Esophagus (tissue), 2 donors: ENCODE data around the gene RAB40C. TPM values are rescaled to one million over a fixed set of nuclear protein-coding genes. Genes with fewer than 3 reads are reported as not detected.
A peak's percentile ranks its signal among the peaks of the same experiment; 100 is the strongest.

Experiments used
- H3K27ac ChIP-seq, 2 donors: one replicate each; pipeline ENCODE4 v1.5.1; 2013; ENCODE audit warnings: low read depth in 2 of 2, mild to moderate bottlenecking in 2 of 2, inconsistent platforms in 1 of 2, low read length in 1 of 2, moderate library complexity in 1 of 2
- H3K27me3 ChIP-seq, 2 donors: one replicate each; pipeline ENCODE4 v1.6.1; 2013; ENCODE audit warnings: low read length in 2 of 2, control low read depth in 1 of 2, mild to moderate bottlenecking in 1 of 2; ENCODE audit not compliant: insufficient read depth in 2 of 2, control insufficient read depth in 1 of 2
- H3K36me3 ChIP-seq, 2 donors: one replicate each; pipeline ENCODE4 v1.6.1; 2013; ENCODE audit warnings: low read length in 1 of 2; ENCODE audit not compliant: control insufficient read depth in 2 of 2, insufficient read depth in 2 of 2
- H3K4me1 ChIP-seq, 2 donors: one replicate each; pipeline ENCODE4 v1.6.1; 2013; ENCODE audit warnings: low read length in 1 of 2; ENCODE audit not compliant: control insufficient read depth in 2 of 2, insufficient read depth in 2 of 2
- H3K4me3 ChIP-seq, 2 donors: one replicate each; pipeline ENCODE4 v1.5.1; 2013; ENCODE audit warnings: low read length in 2 of 2, mild to moderate bottlenecking in 2 of 2, low read depth in 1 of 2, moderate library complexity in 1 of 2
- H3K9me3 ChIP-seq, 2 donors: one replicate each; pipeline ENCODE4 v1.6.1; 2013; ENCODE audit warnings: mild to moderate bottlenecking in 2 of 2, low read depth in 1 of 2, low read length in 1 of 2, moderate library complexity in 1 of 2; ENCODE audit not compliant: control insufficient read depth in 2 of 2, insufficient read depth in 1 of 2
- WGBS, 2 donors: extraction: QIAGEN DNeasy Blood & Tissue Kit; methylation state at CpG; one replicate each; pipeline ENCODE4 v1.1.7; 2013; 5-methylcytosine and 5-hydroxymethylcytosine counted together
- polyA plus RNA-seq, 2 donors: library from polyadenylated mRNA; stranded (reverse); fragments of 200-250 nt; gene quantifications; one replicate each; pipeline ENCODE4 v1.2.3, GENCODE V29; 2013
- donor health status: healthy with polysubstance abuse.
- donor health status: Bipolar disorder and iron deficiency.

RAB40C gene
- polyA plus RNA-seq, 2 donors: 18.1 to 42.4 TPM

GRCh38 chr16:582218-582613, 7.7 kb upstream of the RAB40C start:
- Histone ChIP-seq H3K9me3 (no peaks in the 10 kb centered on the region), H3K4me3 (no peak overlapping the region), H3K27ac (no peak overlapping the region), H3K36me3 (no peaks in the 10 kb centered on the region), H3K4me1 (peaks cover 0 to 3% of the 10 kb centered on the region in 2 donors), H3K27me3 (no peaks in the 10 kb centered on the region)
- WGBS, 2 donors: 81 to 90% methylated on average over 17 to 18 of the region's 18 CpGs

- H3K4me3 ChIP-seq: no peak overlapping the region
- H3K9me3 ChIP-seq: no peaks in the 10 kb centered on the region
- WGBS, 2 donors: 80 to 86% methylated on average over 21 of the region's 21 CpGs
- H3K27ac ChIP-seq: no peak overlapping the region
- no peaks in the 10 kb centered on the region for H3K36me3 ChIP-seq
- peaks cover 0 to 6% of the 10 kb centered on the region in 2 donors for H3K4me1 ChIP-seq
- H3K27me3 ChIP-seq: no peaks in the 10 kb centered on the region
Measured at GRCh38 chr16:582614-583331, 7.1 kb upstream of the RAB40C start.

GRCh38 chr16:583470-583814, 6.4 kb upstream of the RAB40C start:
- Histone ChIP-seq H3K27me3 (no peaks in the 10 kb centered on the region), H3K4me1 (peaks cover 0 to 12% of the 10 kb centered on the region in 2 donors), H3K36me3 (no peaks in the 10 kb centered on the region), H3K27ac (no peak overlapping the region), H3K4me3 (no peak overlapping the region), H3K9me3 (no peaks in the 10 kb centered on the region)
- WGBS, 2 donors: 60% methylated on average over 16 of the region's 16 CpGs

GRCh38 chr16:583815-584591, 5.9 kb upstream of the RAB40C start:
- Histone ChIP-seq H3K27ac (no peak overlapping the region), H3K4me1 (peaks cover 0 to 11% of the 10 kb centered on the region in 2 donors), H3K27me3 (no peaks in the 10 kb centered on the region), H3K9me3 (no peaks in the 10 kb centered on the region), H3K4me3 (no peak overlapping the region), H3K36me3 (no peaks in the 10 kb centered on the region)
- WGBS, 2 donors: 48 to 59% methylated on average over 33 to 38 of the region's 38 CpGs

- H3K4me1 ChIP-seq: peaks cover 0 to 9% of the 10 kb centered on the region in 2 donors
- no peak overlapping the region for H3K4me3 ChIP-seq
- no peaks in the 10 kb centered on the region for H3K27me3 ChIP-seq
- 19 to 20% methylated on average over 10 of the region's 10 CpGs for WGBS, 2 donors
- H3K27ac ChIP-seq: no peak overlapping the region
- no peaks in the 10 kb centered on the region for H3K9me3 ChIP-seq
- H3K36me3 ChIP-seq: no peaks in the 10 kb centered on the region
Measured at GRCh38 chr16:585351-585750, 4.5 kb upstream of the RAB40C start.

GRCh38 chr16:586047-586644, 3.7 kb upstream of the RAB40C start:
- Histone ChIP-seq H3K36me3 (no peaks in the 10 kb centered on the region), H3K27me3 (no peaks in the 10 kb centered on the region), H3K9me3 (no peaks in the 10 kb centered on the region), H3K4me3 (no peak overlapping the region), H3K27ac (no peak overlapping the region), H3K4me1 (peaks cover 0 to 16% of the 10 kb centered on the region in 2 donors)
- WGBS, 2 donors: 30 to 36% methylated on average over 16 of the region's 16 CpGs

- no peaks in the 10 kb centered on the region for H3K9me3 ChIP-seq
- H3K27ac ChIP-seq: no peak overlapping the region
- no peaks in the 10 kb centered on the region for H3K36me3 ChIP-seq
- WGBS, 2 donors: 61 to 71% methylated on average over 14 of the region's 14 CpGs
- H3K27me3 ChIP-seq: no peaks in the 10 kb centered on the region
- no peak overlapping the region for H3K4me3 ChIP-seq
- H3K4me1 ChIP-seq: peaks cover 0 to 21% of the 10 kb centered on the region in 2 donors
Measured at GRCh38 chr16:586645-587590, 2.9 kb upstream of the RAB40C start.

- Histone ChIP-seq H3K4me3 (peak overlapping the region; percentile 74 to 79), H3K4me1 (peaks cover 5 to 34% of the 10 kb centered on the region in 2 donors), H3K9me3 (no peaks in the 10 kb centered on the region), H3K27ac (peak overlapping the region; percentile 98 to 99), H3K36me3 (no peaks in the 10 kb centered on the region), H3K27me3 (no peaks in the 10 kb centered on the region)
- 0 to 1% methylated on average over 21 of the region's 21 CpGs for WGBS, 2 donors
Measured at GRCh38 chr16:588639-588888, 1.3 kb upstream of the RAB40C start.
